A673 (cell line): ENCODE results near the gene NRXN3. TPM values are rescaled to one million over a fixed set of nuclear protein-coding genes. Genes with fewer than 3 reads are reported as not detected.

Experiments used
- BruUV-seq: library from RNA; stranded (reverse); fragments of 400-500 nt; replicated peaks from 2 replicates; lab custom pipeline; 2021; lab: Mats Ljungman, UMichigan
- CTCF ChIA-PET: fragments of 300-600 bp; sonication (Branson Sonifier 250); formaldehyde crosslinking; loops from one replicate; lab custom pipeline; 2022; ENCODE audit warnings: antibody characterized with exemption; lab: Charles Lee
- POLR2A ChIA-PET: fragments of 300-600 bp; sonication (Branson Sonifier 250); formaldehyde crosslinking; loops from one replicate; lab custom pipeline; 2022; ENCODE audit warnings: antibody characterized with exemption; ENCODE audit not compliant: low non-redundant PET; lab: Charles Lee
- DNase-seq: peaks from one replicate; pipeline ENCODE4 v3.0.0-alpha.2; 2015; ENCODE audit warnings: low spot score
- H3K27ac ChIP-seq: fragments of 200-600 bp; sonication (generic); 2 replicates; pipeline ENCODE4 v1.5.1; 2016; ENCODE audit warnings: mixed run types, low read depth, mild to moderate bottlenecking, mixed read lengths, antibody characterized with exemption, low read length; ENCODE audit not compliant: poor library complexity, severe bottlenecking
- H3K27me3 ChIP-seq: fragments of 200-600 bp; sonication (generic); replicated peaks from 2 replicates; pipeline ENCODE4 v1.6.1; 2017; ENCODE audit warnings: mixed run types, low read depth, mild to moderate bottlenecking, mixed read lengths, antibody characterized with exemption, low read length; ENCODE audit not compliant: insufficient read depth, poor library complexity
- H3K36me3 ChIP-seq: fragments of 200-600 bp; sonication (generic); 2 replicates; pipeline ENCODE4 v1.6.1; 2016; ENCODE audit warnings: mixed run types, mild to moderate bottlenecking, mixed read lengths, antibody characterized with exemption, low read length; ENCODE audit not compliant: insufficient read depth, poor library complexity, severe bottlenecking
- H3K4me1 ChIP-seq: fragments of 200-600 bp; sonication (generic); 2 replicates; pipeline ENCODE4 v1.6.1; 2017; ENCODE audit warnings: mixed run types, mild to moderate bottlenecking, mixed read lengths, antibody characterized with exemption, low read length; ENCODE audit not compliant: insufficient read depth, poor library complexity, severe bottlenecking
- H3K4me3 ChIP-seq: fragments of 200-600 bp; sonication (generic); 2 replicates; pipeline ENCODE4 v1.5.1; 2016; ENCODE audit warnings: low read depth, mixed run types, mild to moderate bottlenecking, mixed read lengths, low read length; ENCODE audit not compliant: poor library complexity, severe bottlenecking
- H3K9me3 ChIP-seq: fragments of 200-600 bp; sonication (generic); 2 replicates; pipeline ENCODE4 v1.6.1; 2016; ENCODE audit warnings: mixed run types, low read depth, mild to moderate bottlenecking, mixed read lengths, antibody characterized with exemption, low read length; ENCODE audit not compliant: poor library complexity, severe bottlenecking
- EZH2 ChIP-seq: fragments of 200-600 bp; sonication (generic); IDR thresholded peaks from 2 replicates; pipeline ENCODE4 v1.6.1; 2017; ENCODE audit warnings: borderline replicate concordance, low read depth, mild to moderate bottlenecking, mixed read lengths, antibody characterized with exemption, low read length; ENCODE audit not compliant: poor library complexity, severe bottlenecking
- intact Hi-C: fragments of 100-400 bp; cut with micrococcal nuclease; formaldehyde crosslinking; loops from one replicate; pipeline ENCODE4 v1.10.0; 2022; ENCODE audit not compliant: unreplicated experiment
- total RNA-seq: library from RNA; stranded (reverse); gene quantifications from 2 replicates; pipeline ENCODE4 v1.2.3, GENCODE V29; 2021
- TF ChIP-seq, protein P1 (sequence below): fragments of 300-800, 200-600 bp; sonication (generic); conservative IDR thresholded peaks from 2 replicates; pipeline ENCODE4 v1.5.1; 2017; ENCODE audit warnings: low read depth, mild to moderate bottlenecking, antibody characterized with exemption, low read length, moderate library complexity, mixed read lengths

NRXN3 gene
- total RNA-seq, 1 experiment from 2014 or later: 0.21 TPM

DNA sequence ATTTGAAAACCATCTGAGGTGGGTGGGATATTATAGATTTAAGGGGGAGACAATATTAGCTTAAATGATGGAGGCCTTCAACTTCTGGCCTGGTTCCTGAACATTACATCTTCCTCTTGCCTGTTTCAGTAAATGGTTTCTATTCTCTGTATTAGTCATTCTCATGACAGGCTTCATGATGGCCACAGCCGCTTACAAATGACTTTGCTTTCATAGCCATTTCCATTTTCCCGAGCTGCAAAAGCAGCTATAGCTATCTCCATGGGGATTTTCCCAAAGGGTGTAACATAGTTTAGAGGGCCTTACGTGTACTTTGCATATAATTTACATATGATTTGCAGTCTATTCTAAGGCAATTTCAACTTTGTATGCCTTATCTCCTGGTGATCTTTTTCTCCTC is 121.8 kb downstream of the NRXN3 start:
- POLR2A ChIA-PET: no interaction called here
- H3K4me1 ChIP-seq: no peaks in the 10 kb centered on the region
- peaks cover 39% of the 10 kb centered on the region for H3K27me3 ChIP-seq
- intact Hi-C loops: no loop called here
- DNase-seq: no peak
- no peaks in the 10 kb centered on the region for H3K9me3 ChIP-seq
- CTCF ChIA-PET: no interaction called here
- H3K27ac ChIP-seq: no peak overlapping the region
- H3K36me3 ChIP-seq: no peaks in the 10 kb centered on the region
- no peak overlapping the region for H3K4me3 ChIP-seq
- TF ChIP-seq, protein P1, sequence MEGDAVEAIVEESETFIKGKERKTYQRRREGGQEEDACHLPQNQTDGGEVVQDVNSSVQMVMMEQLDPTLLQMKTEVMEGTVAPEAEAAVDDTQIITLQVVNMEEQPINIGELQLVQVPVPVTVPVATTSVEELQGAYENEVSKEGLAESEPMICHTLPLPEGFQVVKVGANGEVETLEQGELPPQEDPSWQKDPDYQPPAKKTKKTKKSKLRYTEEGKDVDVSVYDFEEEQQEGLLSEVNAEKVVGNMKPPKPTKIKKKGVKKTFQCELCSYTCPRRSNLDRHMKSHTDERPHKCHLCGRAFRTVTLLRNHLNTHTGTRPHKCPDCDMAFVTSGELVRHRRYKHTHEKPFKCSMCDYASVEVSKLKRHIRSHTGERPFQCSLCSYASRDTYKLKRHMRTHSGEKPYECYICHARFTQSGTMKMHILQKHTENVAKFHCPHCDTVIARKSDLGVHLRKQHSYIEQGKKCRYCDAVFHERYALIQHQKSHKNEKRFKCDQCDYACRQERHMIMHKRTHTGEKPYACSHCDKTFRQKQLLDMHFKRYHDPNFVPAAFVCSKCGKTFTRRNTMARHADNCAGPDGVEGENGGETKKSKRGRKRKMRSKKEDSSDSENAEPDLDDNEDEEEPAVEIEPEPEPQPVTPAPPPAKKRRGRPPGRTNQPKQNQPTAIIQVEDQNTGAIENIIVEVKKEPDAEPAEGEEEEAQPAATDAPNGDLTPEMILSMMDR: no peak
- no TSS peak for BruUV-seq

DNA sequence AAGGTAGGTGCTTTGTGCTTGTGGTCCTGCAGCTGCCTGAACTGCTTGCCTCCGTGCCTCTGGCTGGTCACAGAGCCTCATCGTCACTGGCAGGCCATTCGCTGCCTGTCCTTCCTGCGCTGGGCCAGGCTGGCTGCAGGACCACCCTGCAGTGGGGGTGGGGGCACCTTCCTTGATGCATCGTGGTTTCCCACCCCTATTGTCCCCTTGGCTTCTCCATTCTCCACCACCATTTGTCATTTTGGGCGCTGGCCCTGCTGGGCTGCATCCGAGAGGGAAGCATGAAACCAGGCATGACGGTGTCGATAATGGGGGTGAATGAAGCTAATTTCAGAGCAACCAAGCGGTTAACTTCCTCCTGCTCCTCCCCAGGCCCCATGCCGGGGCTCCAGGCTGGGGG is 127.7 kb downstream of the NRXN3 start:
- H3K27me3 ChIP-seq: peaks cover 35% of the 10 kb centered on the region

DNA sequence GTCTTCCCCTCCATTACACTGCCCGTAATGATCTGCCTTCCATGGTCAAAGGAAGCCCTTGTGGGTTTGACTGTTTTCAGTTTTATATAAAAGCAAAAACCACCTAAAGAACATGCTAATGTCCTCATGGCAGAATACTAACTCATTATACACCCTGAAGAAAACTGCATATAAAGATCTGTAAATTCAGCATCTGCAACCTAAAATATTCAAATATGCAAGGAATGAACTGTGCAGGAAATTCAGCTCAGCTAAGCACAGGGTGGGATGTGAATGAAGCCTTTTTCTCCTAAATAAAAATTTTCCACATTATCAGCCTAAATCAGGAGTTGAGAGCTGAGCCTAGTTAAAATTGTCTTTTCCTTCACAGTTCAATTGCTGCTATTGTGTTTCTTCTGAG is 128.1 kb downstream of the NRXN3 start:
- Histone ChIP-seq H3K27me3 (peaks cover 31% of the 10 kb centered on the region), H3K4me1 (no peaks in the 10 kb centered on the region), H3K4me3 (no peak overlapping the region), H3K9me3 (no peaks in the 10 kb centered on the region), H3K36me3 (no peaks in the 10 kb centered on the region), H3K27ac (no peak overlapping the region)
- BruUV-seq: no TSS peak
- ChIA-PET POLR2A (no interaction called here), CTCF (no interaction called here)
- intact Hi-C loops: no loop called here
- TF ChIP-seq EZH2: no peak
- TF ChIP-seq, protein P1: no peak
- no peak for DNase-seq

More for the DNA sequence above, 127.7 kb downstream of the NRXN3 start:
- POLR2A ChIA-PET: no interaction called here
- Histone ChIP-seq H3K36me3 (no peaks in the 10 kb centered on the region), H3K9me3 (no peaks in the 10 kb centered on the region), H3K27ac (no peak overlapping the region), H3K4me3 (no peak overlapping the region), H3K4me1 (no peaks in the 10 kb centered on the region)
- BruUV-seq: no TSS peak
- CTCF ChIA-PET: no interaction called here
- DNase-seq: no peak
- no peak for TF ChIP-seq EZH2
- TF ChIP-seq, protein P1: no peak
- intact Hi-C loops: no loop called here
